ENCODE results near the gene PLEKHA5.

The PLEKHA5 gene

DNA sequence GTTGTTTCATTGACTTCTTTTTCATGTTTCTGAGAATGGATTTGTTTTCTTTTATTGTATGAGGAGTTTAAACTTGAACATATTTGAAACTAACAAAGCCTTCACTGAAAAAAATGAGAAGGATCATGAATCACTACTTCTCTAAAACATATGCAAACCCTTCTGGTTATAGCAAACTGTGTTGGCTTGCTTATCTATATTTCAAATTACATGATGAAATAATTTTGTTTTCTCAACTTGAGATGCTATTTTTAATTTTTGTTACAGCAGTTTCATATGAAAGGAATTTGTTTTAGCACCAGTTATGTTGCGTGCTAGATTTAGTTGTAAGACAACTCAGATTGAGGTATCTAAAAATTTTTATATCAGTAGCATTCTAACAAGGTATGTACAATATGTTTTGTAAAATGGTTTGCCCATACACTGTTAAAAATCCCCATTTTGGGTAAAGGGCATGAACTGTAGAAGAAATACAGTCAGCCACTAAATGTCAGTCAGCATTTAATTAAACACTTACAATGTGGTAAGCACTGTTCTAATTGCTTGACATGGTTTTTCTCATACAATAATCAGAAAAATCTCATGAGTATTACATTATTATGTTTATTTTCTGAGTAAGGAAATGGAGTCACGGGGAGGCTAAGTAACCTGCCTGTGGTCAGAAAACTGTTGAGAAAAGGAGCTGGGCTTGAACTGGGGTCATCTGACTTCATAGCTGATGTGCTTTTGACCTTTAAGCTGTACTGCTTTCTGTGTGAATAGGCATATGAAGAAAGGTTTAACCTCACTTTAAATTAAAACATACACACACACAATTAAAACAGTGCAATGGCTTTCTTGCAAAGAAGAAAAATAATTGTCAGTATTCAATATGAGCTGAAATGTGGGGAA, 105.7 kb downstream of the PLEKHA5 start:
- no peak for DNase-seq

DNA sequence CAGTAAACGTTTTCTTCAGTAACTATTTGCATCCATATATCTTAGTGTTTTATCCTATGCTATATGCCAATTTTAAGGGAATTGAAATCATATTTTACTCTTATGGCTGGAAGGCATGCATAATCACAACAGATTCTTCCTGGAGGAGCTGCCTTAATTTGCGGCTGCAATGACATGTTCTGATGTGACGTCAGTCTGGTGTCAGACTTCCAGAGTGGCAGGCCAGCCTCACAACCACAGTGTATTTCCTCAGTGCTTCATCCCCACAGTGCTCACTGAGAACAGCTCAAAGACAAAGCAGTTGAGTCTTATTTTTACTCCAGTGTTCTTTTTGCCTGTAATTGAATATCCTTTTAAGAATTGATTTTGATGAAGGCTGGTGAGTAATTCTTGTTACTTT, 107.1 kb downstream of the PLEKHA5 start:
- peak; percentile 5 for DNase-seq

DNA sequence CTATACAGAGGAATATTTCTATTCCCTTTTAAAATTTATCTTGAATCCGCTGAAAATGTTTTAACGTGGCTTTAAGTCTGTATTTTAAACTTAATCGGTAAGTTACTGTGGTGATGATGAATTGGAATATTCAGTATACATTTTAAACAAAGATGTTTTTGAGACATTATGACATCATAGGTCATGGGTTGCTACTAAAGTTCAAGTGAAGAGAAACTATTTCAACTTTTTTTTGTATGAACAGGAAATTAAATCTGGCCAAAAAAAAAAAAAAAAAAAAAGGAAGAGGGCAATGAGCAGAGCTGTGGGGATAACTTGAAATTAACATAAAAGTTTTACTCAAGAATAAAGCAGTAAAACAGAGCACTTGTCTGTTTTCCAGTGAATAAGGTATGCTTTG, 109.0 kb downstream of the PLEKHA5 start:
- no peak for DNase-seq

DNA sequence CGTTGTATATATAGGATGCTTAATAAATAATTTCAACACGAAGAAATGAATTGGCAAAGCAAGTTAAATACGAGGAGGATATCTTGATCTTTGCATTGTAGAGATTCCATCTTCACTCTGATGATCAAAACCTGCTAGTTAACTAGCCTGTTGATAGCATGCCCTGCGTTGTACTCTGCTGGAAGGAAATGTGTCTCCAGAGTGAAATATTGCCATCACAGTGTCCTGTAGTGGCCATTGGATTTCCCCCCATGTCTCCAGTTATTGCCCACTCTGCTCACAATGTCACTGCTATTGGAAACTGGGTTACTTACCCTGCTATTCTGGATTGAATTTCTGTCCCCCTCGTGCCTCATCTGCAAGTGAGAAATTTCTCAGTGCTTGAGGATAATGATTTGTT, 109.6 kb downstream of the PLEKHA5 start:
- DNase-seq = no peak

DNA sequence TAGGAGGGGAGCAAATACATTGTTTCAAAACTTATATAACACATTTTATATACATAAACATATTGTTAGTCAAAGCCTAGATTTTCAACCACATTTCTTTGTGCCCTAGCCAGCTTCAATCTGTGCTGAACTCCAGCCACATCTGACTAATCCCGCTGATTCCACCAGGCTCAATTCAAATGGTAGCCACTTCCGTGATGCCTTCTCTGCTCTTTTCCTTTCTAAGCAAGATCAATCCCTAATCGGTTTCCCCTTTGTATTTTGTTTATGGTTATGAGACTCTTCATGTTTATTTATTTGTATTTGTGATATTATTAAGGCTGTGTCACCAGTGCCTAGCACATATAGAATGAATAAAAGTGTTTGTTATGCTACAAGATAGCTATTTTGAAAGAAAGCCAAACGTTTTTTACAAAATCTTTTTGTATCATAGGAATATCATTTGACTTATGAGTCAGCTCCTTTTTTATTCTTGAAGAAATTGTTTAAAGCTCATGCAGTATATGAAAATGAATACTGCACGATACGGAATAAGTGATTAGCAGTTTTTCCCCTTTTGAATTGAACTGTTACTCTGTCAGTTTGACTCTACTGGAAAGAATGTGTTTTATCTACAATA, 110.2 kb downstream of the PLEKHA5 start:
- no peak for DNase-seq

DNA sequence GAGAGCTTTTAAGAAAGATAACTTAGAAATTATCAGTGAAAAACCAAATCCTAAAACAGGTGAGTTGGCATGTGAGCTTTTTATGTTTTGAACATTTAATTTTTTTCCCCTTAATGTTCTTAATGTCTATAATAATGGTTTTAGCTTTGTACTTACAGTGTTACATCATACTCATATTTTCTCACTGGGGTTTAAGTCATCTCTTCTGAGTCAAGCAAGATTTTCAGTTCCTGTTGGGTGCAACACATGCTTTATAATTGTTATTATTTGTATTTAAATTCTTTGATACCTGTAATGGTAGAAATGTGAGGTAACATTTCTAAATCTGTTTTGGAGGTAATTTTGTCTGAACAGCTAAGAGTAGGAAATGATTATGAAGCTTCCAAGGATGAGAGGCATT, 113.0 kb downstream of the PLEKHA5 start:
- DNase-seq = no peak

DNA sequence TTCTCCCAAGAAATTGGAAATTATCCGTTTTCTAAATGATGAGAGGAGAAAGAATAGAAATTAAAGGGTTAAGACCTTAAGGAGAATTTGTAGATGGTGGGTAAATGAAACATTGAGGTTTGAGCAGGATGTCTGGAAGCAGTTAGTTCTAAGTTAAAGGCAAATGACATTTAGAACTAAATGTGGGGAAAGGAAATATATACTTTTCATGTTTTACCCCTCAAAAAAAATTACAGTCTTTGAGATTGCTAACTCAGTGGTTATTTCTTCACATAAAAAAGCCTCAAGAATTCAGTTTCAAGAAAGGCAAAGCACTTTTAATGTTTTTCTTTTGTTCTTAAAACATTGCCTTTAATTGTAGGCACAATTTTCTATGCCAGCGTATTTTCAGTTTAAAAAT, 114.0 kb downstream of the PLEKHA5 start:
- DNase-seq = no peak

DNA sequence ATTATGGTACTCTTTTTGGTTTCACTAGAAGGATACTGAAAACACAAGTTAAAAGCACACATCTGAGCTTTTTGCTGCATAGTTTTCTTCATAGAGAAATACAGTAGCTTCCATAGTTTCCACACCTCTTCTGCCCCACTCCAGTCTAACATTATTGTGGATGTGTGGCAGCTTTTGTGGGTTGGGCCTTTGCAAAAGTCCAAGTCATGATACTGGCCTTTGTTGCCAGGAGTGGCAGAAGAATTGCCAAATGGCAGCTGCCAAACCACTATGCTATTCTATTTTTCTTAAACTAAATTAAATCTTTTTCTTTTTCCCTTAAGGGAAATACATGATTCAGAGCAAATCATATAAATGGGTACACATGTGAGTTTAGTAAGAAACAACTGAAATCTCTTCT, 114.8 kb downstream of the PLEKHA5 start:
- DNase-seq = no peak

DNA sequence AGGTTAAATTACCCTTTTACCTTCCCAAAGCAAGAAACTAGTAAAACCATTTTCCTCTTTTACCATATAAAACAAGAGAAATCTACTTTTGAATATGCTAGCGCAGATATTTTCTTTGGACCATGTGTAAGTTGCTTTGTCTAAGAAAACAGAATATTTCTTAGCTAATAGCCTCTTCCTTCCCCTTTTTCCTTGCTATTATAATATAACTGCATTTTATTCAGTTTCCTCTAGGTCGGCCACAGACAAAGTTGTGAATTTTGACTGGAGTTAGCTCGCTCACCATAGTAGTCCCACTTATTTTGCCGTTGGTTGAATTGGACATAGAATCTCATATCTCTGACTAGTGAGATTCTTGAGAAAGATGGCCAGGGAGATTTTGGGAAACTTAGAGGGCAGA, 115.6 kb downstream of the PLEKHA5 start:
- DNase-seq = no peak

DNA sequence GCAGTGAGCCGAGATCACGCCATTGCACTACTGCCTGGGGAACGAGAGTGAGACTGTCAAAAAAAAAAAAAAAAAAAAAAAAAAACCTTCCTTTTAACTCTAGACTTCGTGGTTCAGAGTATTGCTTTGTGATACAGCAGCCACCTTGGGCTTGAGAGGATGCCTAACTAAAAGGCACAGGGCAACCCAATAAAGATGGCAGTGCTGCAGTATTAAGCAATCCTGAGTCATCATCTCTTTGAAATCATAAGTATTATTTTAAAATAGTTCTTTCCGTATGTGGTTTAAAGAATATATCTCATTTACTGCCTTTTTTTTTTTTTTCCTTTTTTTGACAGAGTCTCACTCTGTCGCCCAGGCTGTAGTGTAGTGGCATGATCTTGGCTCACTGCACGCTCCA, 116.1 kb downstream of the PLEKHA5 start:
- no peak for DNase-seq

DNA sequence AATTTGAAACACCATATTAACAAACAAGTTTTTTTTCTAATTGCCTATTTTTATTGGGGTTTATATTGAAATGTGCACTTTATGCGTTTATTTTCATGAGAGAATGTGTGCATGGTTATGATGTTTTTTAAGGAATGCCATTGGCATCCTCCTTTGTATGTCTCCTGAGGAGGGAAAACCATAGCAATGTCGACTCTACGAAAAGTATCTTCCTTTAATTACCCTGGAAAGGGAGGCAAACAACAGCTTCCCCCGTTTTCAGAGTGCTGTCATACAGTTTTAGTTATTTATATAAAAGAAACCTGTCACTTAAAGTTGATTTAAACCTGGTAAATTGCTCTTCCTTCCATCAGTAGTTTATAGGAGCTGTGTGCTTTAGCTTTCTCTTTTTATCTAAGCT, 117.4 kb downstream of the PLEKHA5 start:
- no peak for DNase-seq

DNA sequence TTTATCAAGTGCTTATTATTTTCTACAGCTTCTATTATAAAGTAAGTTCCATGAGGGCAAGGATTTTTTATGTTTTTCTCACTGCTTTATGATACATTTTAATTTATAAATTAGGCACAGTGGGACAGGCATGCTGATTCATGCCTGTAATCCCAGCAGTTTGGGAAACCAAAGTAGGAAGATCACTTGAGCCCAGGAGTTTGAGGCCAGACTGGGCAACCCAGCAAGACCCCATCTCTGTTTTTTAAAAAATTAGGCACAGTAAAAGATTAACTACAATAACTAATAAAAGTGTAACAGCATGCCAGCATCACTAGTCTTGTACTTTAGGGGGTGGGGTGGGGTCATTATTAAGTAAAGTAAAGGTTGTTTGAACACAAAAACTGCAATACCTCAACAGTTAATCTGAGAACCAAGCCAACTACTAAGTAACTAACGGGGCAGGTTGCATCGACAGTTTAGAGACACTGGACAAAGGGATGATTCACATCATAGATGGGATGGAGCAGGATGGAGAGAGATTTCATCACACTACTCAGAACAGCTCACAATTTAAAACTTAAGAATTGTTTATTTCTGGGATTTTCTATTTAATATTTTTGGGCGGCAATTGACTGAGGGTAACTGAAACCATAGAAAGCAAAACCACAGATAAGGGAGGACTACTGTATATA, 119.5 kb downstream of the PLEKHA5 start:
- DNase-seq = no peak

DNA sequence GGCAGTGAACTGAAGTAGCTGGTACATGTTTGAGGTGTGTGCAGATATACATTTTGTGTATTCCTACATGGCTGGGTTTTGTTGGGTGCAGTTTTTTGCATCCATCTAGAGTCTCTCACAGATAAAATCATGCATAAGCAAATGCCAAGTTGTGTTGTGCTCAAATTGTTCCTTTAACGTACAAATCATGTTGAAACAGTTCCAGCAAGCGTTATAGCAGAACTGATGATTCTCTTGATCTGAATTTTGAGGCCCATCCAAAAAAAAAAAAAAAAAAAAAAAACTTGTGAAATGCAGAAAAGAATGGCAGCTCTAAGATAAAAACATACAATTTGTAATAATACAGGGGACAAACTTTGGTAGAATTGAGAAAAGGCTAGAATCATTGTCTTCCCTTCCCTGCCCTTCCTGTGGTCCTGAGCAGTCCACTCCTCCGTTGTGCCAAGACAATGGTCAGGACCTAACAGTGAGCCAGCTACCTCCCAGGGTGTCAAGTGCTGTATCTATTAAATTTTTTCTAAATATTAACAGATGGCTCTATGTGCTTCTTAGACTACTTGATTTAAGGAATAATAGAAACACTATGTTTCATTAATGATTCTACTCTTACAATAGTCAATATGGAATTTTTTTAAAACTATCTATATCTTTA, 122.1 kb downstream of the PLEKHA5 start:
- no peak for DNase-seq

DNA sequence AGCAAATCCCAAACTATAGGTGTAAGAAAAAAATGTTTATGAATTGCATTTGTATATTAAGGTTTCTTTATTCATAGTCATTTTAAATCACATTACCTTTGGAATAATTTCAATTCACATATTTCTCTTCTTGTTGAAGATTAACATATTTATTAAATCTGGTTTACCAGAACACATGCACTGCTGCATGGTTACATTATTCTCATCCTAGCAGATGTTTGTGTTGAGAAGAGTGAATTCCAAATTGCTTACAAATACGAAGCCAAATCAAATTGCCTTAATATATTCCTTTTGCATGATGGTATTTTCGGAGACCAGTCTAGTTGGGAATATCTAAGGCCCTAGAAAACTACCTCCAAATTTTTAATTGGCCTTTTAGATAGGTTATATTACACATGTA, 130.6 kb downstream of the PLEKHA5 start:
- no peak for DNase-seq

DNA sequence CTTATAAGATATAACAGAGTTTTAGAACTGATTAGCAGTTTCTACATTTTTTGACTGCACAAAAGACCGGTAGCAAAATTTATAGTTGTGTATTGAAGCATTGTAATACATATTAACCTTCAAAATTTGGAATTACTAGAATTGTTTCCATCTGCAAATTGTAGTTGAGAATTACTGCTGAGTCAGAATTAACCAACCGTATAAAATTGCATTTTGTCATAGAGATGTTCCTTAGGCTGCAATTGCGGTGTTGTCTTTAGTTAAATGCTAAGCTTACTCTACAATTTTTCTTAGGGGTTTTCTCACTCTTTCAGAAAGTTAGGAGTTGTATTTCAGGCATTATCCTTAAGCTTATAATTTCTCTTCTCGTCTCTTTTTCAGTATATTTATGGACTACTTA, 132.2 kb downstream of the PLEKHA5 start:
- no peak for DNase-seq

DNA sequence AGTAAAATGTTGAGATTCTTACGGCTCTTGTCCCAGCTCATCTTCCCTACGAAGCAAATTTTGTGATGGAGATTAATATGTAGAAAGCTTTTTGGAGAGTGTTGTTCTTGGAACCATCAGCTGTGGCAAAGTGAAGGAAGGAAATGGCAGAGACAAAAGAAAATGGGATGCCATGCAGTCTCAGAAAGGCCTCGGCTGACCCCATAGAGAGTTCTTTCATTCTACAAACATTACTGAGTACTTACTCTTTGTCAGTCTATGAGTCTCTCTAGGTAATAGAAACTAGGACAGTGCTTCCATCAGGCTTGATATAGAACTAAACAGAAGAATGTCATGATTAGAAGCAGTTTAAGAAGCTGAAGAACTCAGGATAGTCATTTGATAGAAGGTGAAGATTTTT, 134.1 kb downstream of the PLEKHA5 start:
- no peak for DNase-seq

DNA sequence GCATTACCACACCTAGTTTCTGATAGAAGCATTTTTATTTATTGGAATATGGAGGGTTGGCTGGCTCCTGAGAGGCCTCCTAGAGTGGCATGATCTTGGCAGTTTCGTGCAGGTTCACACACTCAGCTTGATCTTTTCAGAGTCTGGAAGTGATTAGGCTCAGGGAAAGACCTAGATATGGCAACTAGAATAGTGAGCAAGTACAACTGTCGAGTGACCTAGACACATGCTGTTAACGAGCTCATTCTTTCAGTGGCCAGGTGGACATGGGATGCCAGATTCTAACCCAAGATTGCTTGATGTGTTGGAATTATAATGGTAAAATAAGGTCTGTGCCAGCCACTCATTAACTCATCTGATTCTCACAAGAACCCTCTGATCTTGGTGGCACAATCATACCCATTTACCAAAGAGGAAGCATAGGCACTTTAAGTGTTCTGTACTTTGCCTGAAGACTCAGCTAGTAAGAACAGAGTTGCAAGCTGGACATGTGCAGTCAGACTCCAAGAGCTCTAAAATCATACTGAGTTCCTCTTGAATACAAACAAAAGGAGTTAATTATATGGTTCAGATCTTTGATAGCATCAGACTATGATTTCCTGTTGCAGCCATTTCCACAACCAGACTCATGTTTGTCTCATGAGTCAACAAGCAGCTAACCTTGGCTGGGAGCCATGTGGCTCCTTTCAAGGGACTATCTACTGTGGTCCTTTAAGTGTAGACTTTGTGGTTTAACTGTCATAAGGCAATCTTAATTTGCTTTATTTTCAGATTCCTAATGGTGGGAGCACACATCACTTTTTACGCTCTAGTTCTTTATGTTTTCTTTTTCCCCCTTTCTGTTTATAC, 144.2 kb downstream of the PLEKHA5 start:
- DNase-seq = peak; percentile 49

DNA sequence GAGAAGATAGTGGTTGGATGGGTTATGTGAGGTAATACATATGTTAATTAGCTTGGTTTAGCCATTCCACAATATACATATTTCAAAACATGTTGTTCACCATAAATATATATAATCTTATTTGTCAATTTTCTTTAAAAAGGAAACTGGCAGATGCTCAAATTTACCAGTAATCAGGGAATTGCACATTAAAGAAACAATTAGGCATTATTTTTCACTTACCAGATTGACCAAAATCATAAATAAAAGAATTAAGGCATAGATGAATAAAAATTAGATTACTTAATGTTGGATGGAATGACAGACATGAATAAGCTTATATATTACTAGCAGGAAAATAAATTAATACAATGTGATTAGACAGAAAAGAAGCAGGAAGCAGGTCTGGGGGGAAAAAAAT, 147.2 kb downstream of the PLEKHA5 start:
- no peak for DNase-seq

DNA sequence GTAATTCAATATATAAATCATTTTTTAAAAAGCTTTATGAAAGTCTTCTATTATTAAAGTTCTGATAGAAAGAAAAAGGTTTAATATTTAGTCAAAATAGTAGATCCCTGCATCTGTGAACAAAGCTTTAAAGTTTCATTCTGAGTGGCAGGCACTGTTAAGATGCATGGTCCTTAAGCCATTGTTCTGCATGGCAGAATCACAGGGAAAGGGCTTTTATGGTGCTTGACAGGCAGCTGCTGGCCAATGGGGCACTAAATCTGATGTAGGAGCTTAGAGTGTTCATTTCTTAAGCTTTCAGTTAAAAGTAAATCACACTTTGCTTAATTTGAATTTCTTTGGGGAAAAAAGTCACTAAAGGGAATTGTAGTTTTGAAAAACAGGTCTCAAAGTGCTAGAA, 148.2 kb downstream of the PLEKHA5 start:
- DNase-seq = no peak

DNA sequence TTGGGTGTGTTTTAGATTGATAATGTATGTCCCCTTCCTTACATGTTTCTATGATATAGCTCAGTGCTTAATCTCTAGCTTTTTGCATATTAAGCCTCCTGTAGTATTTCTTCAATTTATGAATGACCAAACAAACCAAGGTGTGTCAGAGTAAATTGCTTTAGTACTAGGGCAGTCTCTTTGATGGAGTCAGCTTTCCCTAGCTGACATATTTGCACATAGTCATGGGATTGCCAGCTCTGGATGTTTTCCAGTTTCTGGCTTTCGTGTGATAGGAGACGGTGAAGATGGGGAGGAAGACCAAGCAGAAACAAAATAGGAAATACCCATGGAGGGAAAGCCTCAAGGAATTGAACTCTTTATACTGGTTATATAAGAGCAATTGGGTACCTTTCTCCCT, 148.9 kb downstream of the PLEKHA5 start:
- no peak for DNase-seq

DNA sequence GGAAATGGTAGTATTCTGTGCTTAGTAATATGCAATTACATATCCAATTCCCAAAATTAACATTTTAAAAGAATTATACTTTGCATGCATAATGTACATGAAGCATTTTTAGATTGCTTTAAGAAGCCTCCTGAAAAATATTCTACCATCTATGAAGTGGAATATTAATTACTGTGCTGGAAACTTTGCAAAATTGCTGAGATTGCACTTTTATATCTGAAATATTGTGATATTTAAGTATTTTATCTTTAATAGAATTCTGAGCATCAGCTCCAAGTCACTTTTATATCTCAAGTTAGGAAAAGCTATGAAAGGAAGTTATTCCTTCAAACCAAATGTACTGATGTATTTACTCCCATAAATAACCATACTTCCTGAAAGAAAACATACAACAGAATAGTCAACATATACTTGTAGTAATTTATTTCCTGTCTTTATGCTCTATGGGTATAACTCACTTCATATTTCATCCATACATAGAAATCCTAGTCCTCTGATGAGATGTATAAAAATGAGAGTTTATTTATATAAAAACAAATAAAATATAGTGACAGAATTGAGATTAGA, 152.7 kb downstream of the PLEKHA5 start:
- no peak for DNase-seq

DNA sequence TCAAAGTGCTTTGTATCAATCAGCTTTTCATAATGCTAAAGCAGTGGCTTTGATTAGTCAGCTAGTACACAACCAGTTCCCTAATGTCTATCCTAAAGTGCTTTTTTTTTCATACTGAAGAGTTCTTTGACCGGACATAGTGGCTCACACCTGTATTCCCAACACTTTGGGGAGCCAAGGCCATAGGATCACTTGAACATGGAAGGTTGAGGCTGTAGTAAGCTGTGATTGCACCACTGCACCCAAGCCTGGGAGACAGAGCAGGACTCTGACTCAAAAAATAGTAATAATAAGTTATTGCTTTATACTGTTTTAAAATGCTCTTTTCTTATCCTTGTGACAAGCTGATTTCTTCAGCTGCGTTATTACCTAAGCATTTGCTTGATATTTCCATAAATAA, 155.1 kb downstream of the PLEKHA5 start:
- no peak for DNase-seq
